ENCODE data around the gene RTKN2.

The RTKN2 gene

DNA sequence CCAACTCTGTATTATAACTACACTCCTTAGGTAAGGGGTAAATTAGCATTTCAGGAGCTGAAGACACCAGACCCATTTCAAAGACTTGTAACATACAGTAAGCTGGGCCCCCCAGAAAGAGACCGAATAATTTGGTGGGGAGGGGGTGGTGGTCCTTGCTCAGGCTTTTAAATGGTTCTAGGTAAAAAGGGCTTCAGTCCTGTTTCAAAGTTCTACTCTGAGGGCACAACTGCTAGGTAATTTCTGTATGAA, 73.0 kb downstream of the RTKN2 start:
- Histone ChIP-seq H3K4me3 (ENCODE audit: low read length) (no peak overlapping the region), H3K9ac (ENCODE audit: low read length) (no peak overlapping the region), H3K27ac (ENCODE audit: low read depth, low read length) (no peak overlapping the region), H3K36me3 (ENCODE audit: control insufficient read depth, insufficient read depth, low read length) (no peaks in the 10 kb centered on the region), H3K27me3 (ENCODE audit: control insufficient read depth, insufficient read depth, low read length) (no peaks in the 10 kb centered on the region), H3K4me1 (ENCODE audit: control insufficient read depth, insufficient read depth, low read length) (no peaks in the 10 kb centered on the region)

DNA sequence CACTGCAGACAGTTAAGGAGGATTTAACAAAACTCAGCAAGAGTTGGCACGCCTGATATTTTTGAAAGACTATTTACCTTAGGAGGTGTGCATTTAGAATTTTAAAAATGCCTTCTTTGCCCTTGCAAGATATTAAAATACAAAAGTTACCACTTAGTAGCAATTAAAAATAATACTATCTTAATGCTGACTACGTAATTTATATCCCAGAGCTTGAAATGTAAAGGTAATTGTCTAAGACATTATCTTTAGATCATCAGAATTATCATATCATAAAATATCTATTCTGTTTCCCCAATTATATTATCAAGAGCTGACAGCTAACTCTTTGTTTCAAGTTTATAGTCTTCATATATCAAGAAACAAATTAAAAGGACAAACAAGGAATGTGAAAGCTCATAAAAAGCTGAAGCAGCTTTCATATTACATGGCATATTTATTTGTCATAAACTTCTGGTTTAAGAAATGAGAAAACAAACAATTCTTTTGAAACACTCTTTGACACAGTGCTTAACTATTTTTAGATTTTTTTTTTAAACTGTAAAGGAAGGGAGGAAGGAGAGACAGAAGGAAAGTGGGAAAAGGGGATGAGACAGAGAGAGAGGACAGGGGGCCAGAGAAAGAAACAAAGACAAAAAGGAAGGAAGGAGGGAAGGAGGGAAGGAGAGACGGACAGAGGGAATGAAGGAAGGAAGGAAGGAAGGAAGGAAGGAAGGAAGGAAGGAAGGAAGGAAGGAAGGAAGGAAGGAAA, 73.5 kb downstream of the RTKN2 start:
- no peaks in the 10 kb centered on the region for H3K4me1 ChIP-seq (ENCODE audit: control insufficient read depth, insufficient read depth, low read length)
- no peak overlapping the region for H3K27ac ChIP-seq (ENCODE audit: low read depth, low read length)
- H3K36me3 ChIP-seq (ENCODE audit: control insufficient read depth, insufficient read depth, low read length) = no peaks in the 10 kb centered on the region
- no peak overlapping the region for H3K9ac ChIP-seq (ENCODE audit: low read length)
- no peak overlapping the region for H3K4me3 ChIP-seq (ENCODE audit: low read length)
- H3K27me3 ChIP-seq (ENCODE audit: control insufficient read depth, insufficient read depth, low read length) = no peaks in the 10 kb centered on the region

GRCh38 chr10:62193479-62193878, 75.2 kb downstream of the RTKN2 start:
- no peak overlapping the region for H3K9ac ChIP-seq (ENCODE audit: low read length)
- H3K4me1 ChIP-seq (ENCODE audit: control insufficient read depth, insufficient read depth, low read length) = no peaks in the 10 kb centered on the region
- H3K36me3 ChIP-seq (ENCODE audit: control insufficient read depth, insufficient read depth, low read length) = no peaks in the 10 kb centered on the region
- H3K27ac ChIP-seq (ENCODE audit: low read depth, low read length) = no peak overlapping the region
- H3K4me3 ChIP-seq (ENCODE audit: low read length) = no peak overlapping the region
- no peaks in the 10 kb centered on the region for H3K27me3 ChIP-seq (ENCODE audit: control insufficient read depth, insufficient read depth, low read length)

GRCh38 chr10:62189131-62189530, 79.5 kb downstream of the RTKN2 start:
- Histone ChIP-seq H3K9ac (ENCODE audit: low read length) (no peak overlapping the region), H3K27me3 (ENCODE audit: control insufficient read depth, insufficient read depth, low read length) (no peaks in the 10 kb centered on the region), H3K36me3 (ENCODE audit: control insufficient read depth, insufficient read depth, low read length) (no peaks in the 10 kb centered on the region), H3K4me3 (ENCODE audit: low read length) (no peak overlapping the region), H3K27ac (ENCODE audit: low read depth, low read length) (no peak overlapping the region), H3K4me1 (ENCODE audit: control insufficient read depth, insufficient read depth, low read length) (no peaks in the 10 kb centered on the region)

- H3K27ac ChIP-seq (ENCODE audit: low read depth, low read length) = no peak overlapping the region
- H3K4me3 ChIP-seq (ENCODE audit: low read length) = no peak overlapping the region
- no peaks in the 10 kb centered on the region for H3K27me3 ChIP-seq (ENCODE audit: control insufficient read depth, insufficient read depth, low read length)
- no peaks in the 10 kb centered on the region for H3K4me1 ChIP-seq (ENCODE audit: control insufficient read depth, insufficient read depth, low read length)
- no peak overlapping the region for H3K9ac ChIP-seq (ENCODE audit: low read length)
- H3K36me3 ChIP-seq (ENCODE audit: control insufficient read depth, insufficient read depth, low read length) = no peaks in the 10 kb centered on the region
These were observed 80.5 kb downstream of the RTKN2 start for GRCh38 chr10:62188021-62188616.

- Histone ChIP-seq H3K4me3 (ENCODE audit: low read length) (no peak overlapping the region), H3K9ac (ENCODE audit: low read length) (no peak overlapping the region), H3K27ac (ENCODE audit: low read depth, low read length) (no peak overlapping the region), H3K4me1 (ENCODE audit: control insufficient read depth, insufficient read depth, low read length) (no peaks in the 10 kb centered on the region), H3K36me3 (ENCODE audit: control insufficient read depth, insufficient read depth, low read length) (no peaks in the 10 kb centered on the region), H3K27me3 (ENCODE audit: control insufficient read depth, insufficient read depth, low read length) (no peaks in the 10 kb centered on the region)
These were observed 81.5 kb downstream of the RTKN2 start for GRCh38 chr10:62186999-62187675.

GRCh38 chr10:62185919-62186692, 82.5 kb downstream of the RTKN2 start:
- Histone ChIP-seq H3K4me1 (ENCODE audit: control insufficient read depth, insufficient read depth, low read length) (no peaks in the 10 kb centered on the region), H3K4me3 (ENCODE audit: low read length) (no peak overlapping the region), H3K36me3 (ENCODE audit: control insufficient read depth, insufficient read depth, low read length) (no peaks in the 10 kb centered on the region), H3K27me3 (ENCODE audit: control insufficient read depth, insufficient read depth, low read length) (no peaks in the 10 kb centered on the region), H3K9ac (ENCODE audit: low read length) (no peak overlapping the region), H3K27ac (ENCODE audit: low read depth, low read length) (no peak overlapping the region)

DNA sequence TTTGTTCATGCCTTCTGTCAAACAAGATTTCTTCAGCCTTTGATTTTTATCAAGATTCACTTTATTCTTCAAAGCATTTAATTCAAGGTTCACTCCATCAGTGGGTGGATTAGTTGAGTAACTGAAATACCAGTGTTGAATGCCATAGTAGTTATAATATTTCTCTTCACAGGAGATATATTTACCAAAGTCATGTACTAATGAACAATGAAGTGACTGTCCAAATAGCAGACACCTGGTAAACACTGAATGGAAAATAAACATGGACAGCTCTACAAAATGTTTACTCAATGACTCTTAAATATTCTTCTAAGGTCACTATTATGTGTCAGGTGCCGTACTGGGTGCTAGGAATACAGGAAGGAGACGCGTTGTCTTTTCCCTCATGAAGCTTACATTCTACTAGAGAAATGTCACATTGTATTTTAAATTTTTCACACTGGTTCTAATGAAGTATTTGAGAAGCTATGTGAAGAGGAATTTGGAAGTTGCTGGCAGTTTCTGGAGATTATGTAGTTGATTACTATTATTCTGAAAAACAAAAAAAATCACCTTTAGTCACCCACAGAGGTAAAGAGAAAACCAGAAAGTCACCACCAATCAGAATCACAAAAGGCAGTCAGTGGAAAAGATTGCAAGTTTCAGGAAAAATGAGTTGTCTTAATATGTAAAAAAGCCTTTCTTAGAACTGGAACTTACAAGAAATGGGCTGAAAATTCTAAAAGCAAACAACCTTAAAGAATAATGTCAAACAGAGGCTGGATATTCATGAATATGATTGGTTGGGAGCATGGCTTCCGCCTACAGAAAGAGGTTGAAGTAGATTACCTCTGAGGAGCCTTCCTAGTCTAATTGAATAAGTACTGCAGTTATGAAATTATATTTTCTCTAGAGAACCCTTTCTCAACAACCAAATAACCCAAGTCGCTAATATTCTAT, 84.5 kb downstream of the RTKN2 start:
- no peak overlapping the region for H3K27ac ChIP-seq (ENCODE audit: low read depth, low read length)
- H3K36me3 ChIP-seq (ENCODE audit: control insufficient read depth, insufficient read depth, low read length) = no peaks in the 10 kb centered on the region
- no peaks in the 10 kb centered on the region for H3K4me1 ChIP-seq (ENCODE audit: control insufficient read depth, insufficient read depth, low read length)
- no peak overlapping the region for H3K9ac ChIP-seq (ENCODE audit: low read length)
- no peak overlapping the region for H3K4me3 ChIP-seq (ENCODE audit: low read length)
- no peaks in the 10 kb centered on the region for H3K27me3 ChIP-seq (ENCODE audit: control insufficient read depth, insufficient read depth, low read length)

DNA sequence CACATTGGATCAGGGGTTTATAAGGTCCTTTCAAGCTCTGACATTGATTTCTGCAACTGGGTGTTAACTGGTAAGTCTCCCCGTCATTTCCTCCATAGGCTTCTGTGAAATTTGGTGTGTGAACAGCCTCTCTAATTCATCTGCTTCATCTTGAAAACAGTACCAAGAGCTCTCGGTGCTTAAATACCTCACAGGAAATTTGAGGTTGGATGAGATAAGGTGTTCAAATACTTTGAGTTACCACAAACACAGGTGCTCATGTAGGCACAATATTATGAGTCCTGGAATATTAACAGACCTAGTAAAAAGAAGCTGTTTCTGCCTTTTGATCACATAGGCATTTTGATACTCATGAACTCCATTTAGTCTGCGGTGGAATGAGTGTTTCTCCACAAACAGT, 85.2 kb downstream of the RTKN2 start:
- H3K27me3 ChIP-seq (ENCODE audit: control insufficient read depth, insufficient read depth, low read length) = no peaks in the 10 kb centered on the region
- no peak overlapping the region for H3K9ac ChIP-seq (ENCODE audit: low read length)
- no peaks in the 10 kb centered on the region for H3K36me3 ChIP-seq (ENCODE audit: control insufficient read depth, insufficient read depth, low read length)
- H3K4me3 ChIP-seq (ENCODE audit: low read length) = no peak overlapping the region
- H3K27ac ChIP-seq (ENCODE audit: low read depth, low read length) = no peak overlapping the region
- H3K4me1 ChIP-seq (ENCODE audit: control insufficient read depth, insufficient read depth, low read length) = no peaks in the 10 kb centered on the region

DNA sequence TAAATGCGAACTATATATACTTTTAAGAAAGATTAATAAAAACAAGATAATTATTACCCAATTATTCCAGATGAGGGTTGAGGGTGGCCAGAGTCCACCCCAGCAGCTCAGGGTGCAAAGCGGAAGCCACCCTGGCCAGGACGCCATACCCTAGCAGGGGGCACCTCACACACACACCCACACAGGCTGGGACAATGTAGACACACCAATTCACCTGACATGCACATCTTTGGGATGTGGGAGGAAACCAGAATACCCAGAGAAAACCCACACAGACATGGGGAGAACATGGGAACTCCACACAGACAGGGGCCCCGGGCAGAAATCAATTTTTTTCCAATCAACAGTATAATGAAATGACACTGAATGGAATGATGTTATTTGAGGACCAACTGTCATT, 86.0 kb downstream of the RTKN2 start:
- H3K4me1 ChIP-seq (ENCODE audit: control insufficient read depth, insufficient read depth, low read length) = no peaks in the 10 kb centered on the region
- no peak overlapping the region for H3K4me3 ChIP-seq (ENCODE audit: low read length)
- H3K27ac ChIP-seq (ENCODE audit: low read depth, low read length) = no peak overlapping the region
- H3K9ac ChIP-seq (ENCODE audit: low read length) = no peak overlapping the region
- H3K27me3 ChIP-seq (ENCODE audit: control insufficient read depth, insufficient read depth, low read length) = no peaks in the 10 kb centered on the region
- H3K36me3 ChIP-seq (ENCODE audit: control insufficient read depth, insufficient read depth, low read length) = no peaks in the 10 kb centered on the region

- no peaks in the 10 kb centered on the region for H3K4me1 ChIP-seq (ENCODE audit: control insufficient read depth, insufficient read depth, low read length)
- no peaks in the 10 kb centered on the region for H3K36me3 ChIP-seq (ENCODE audit: control insufficient read depth, insufficient read depth, low read length)
- no peak overlapping the region for H3K9ac ChIP-seq (ENCODE audit: low read length)
- no peak overlapping the region for H3K27ac ChIP-seq (ENCODE audit: low read depth, low read length)
- H3K27me3 ChIP-seq (ENCODE audit: control insufficient read depth, insufficient read depth, low read length) = no peaks in the 10 kb centered on the region
- H3K4me3 ChIP-seq (ENCODE audit: low read length) = no peak overlapping the region
These were observed 86.5 kb downstream of the RTKN2 start for GRCh38 chr10:62182171-62182570.

DNA sequence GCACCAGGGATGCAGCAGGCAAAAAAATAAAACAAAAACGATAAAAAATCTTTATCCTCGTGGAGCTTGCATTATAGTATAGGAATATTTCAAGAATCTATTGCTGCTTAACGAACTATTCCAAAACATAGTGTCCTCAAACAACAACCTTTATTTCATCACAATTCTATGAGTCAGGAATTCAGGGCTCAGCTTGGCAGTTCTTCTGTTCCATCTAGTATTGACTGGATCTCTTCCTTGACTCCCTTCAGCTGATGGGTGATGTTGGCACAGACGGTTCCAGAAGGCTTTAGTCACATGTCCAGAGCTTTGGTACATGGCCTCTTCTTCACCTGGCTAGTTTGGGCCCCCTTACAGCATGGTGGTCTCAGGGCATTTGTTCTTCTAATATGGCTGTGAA, 88.0 kb downstream of the RTKN2 start:
- Histone ChIP-seq H3K4me1 (ENCODE audit: control insufficient read depth, insufficient read depth, low read length) (no peaks in the 10 kb centered on the region), H3K4me3 (ENCODE audit: low read length) (no peak overlapping the region), H3K27ac (ENCODE audit: low read depth, low read length) (no peak overlapping the region), H3K27me3 (ENCODE audit: control insufficient read depth, insufficient read depth, low read length) (no peaks in the 10 kb centered on the region), H3K9ac (ENCODE audit: low read length) (no peak overlapping the region), H3K36me3 (ENCODE audit: control insufficient read depth, insufficient read depth, low read length) (no peaks in the 10 kb centered on the region)

Measured in rectal smooth muscle tissue (tissue), 1 donor.